ENCODE data around the gene SEC14L5.

Gene SEC14L5

DNA sequence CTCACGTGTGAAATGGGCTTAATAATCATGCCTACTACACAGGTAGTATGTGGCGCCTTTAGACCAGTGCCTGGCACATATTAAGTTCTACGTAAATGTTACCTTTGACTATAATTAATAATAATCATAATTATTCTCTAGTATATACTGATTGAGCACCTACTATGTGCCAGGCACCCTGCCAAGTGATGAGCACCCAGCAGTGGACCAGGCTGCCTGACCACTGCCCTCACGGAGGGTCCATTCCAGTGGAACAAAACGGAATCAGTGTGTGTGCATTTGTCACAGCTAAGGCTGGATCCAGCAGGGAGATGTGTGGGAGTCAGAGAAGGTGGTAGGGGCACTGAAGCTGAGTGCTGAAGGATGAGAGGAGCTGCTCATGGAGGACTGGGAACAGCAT, 30.5 kb downstream of the SEC14L5 start:
- DNase-seq: no peak

DNA sequence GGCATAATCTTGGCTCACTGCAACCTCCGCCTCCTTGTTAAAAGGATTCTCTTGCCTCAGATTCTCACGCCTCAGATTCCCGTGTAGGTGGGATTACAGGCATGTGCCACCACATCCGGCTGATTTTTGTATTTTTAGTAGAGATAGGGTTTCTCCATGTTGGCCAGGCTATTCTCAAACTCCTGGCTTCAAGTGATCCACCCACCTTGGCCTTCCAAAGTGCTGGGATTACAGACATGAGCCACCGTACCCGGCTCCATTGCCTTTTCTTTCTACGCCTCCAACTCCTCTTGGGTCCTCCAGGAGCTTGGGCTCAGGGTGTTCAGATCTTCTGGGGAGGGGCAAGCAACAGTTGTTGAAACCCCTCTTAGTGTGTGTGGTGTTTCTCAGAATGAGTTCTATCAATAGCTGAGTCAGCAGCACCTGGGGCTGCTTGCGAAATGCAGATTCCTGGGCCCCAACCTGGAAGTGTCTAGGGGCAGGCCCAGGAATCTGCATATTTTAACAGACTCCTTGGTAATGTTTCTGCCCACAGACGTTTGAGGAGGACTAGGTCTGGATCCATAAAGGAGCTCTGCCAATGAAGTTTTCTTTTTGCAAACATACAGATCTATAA, 31.4 kb downstream of the SEC14L5 start:
- no peak for DNase-seq

DNA sequence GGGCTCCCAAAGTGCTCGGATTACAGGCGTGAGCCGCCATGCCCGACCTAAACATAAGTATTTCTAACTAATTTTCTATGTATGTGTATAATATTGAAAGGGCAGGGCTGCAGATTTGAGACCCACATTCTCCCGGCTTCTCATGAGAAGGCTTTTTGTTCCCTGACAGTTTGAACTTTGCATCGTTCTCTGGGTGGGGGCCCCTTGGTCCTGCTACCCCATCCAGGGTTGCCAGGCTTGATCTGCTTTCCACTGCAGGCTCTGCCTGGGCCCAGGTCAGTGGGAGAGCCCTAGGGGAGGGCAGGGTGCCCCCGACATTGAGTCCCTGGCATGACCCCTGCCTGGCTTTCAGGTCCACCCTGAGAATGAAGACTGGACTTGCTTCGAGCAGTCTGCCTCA, 32.3 kb downstream of the SEC14L5 start:
- DNase-seq: no peak

DNA sequence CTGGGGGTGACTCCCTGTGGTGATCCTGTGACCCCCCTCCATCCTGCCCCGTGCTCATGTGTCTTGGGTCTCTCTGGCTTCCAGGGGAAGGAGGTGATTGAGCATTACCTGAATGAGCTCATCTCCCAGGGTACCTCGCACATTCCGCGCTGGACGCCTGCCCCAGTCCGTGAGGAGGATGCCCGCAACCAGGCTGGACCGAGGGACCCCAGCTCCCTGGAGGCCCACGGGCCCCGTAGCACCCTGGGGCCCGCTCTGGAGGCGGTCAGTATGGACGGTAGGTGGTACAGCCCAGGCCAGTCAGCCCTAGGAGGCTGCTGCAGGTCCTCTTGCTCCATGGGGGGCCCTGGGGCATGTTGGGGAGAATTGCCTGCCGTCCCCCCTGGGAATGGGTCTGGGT, 33.6 kb downstream of the SEC14L5 start:
- no peak for DNase-seq

DNA sequence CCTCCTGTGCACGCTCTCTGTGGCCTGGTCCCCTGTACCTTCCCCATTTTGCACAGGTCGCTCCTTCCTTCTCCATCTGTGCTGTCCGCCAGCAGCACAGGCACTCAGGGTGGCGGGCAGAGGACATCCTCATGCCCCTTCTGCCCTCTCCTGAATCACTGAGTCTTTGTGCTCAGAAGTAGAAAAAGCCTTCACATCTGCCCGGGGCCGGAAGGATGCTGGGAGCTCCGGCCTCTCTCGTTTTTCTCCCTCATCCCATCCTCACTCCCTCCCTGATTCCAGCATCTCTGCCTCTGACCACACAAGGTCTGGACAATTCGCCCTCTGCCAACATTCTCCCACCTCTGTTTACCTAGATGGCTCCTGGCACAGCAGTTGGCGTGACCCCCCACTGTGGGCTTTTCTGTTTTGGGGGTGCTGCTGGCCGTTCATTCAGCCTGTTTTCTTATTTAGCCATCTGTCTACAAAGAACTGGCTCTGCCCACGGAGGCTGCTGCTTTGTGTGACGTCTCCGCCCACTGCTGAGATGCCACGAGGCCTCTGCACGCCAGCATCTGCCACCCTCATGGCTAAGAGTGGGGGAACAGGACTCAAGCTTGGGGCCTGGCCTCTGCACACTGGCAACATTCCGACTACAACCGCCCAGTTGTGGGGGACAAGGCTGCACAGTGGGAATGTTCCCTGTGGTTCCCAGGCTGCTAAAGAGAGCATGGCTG, 36.7 kb downstream of the SEC14L5 start:
- DNase-seq: no peak

DNA sequence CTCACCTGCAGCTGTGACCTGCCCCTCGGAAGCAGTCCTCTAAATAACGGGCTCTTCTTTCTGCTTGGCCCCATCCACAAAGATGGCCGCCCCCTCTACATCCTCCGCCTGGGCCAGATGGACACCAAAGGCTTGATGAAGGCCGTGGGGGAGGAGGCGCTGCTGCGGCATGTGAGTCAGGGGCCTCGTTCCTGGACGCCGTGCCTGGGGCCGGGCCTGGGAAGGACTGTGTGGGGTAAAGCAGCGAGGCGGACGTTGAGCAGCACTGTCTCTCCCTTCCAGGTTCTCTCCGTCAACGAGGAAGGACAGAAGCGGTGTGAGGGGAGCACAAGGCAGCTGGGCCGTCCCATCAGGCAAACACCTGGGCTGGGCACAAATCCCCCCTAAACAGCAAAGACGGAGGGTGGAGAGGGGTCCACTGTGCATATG, 42.5 kb downstream of the SEC14L5 start:
- DNase-seq: no peak

DNA sequence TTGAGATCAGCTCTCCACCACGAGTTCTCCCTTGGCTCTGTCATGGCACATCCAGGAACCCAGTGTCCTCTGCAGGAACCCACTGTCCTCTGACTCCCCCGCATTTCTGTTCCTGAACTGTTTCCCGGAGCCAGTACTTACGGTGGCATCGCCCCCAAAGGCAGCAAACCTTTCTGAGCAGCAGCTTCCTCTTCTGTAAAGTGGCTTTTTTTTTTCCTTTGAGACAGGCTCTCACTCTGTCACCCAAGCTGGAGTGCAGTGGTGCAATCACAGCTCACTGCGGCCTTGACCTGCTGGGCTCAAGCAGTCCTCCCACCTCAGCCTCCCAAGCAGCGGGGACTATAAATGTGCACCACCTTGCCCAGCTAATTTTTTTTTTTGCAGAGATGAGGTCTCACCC, 43.4 kb downstream of the SEC14L5 start:
- DNase-seq: peak; percentile 27 to 58

DNA sequence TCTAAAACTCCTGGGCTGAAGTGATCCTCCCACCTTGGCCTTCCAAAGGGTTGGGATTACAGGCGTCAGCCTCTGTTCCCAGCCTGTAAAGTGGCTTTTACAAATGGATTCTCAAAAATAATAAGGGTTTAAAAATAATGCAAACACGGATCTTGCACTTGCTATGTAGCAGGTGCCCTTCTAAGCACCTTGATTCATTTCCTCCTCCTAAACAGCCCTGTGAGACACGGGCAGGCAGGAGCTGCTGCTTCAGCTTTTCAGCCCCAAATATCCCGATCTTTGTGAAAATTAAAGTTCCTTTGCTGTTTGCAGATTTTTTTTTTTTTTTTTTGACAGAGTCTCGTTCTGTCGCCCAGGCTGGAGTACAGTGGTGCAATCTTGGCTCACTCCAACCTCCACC, 43.9 kb downstream of the SEC14L5 start:
- DNase-seq: no peak

DNA sequence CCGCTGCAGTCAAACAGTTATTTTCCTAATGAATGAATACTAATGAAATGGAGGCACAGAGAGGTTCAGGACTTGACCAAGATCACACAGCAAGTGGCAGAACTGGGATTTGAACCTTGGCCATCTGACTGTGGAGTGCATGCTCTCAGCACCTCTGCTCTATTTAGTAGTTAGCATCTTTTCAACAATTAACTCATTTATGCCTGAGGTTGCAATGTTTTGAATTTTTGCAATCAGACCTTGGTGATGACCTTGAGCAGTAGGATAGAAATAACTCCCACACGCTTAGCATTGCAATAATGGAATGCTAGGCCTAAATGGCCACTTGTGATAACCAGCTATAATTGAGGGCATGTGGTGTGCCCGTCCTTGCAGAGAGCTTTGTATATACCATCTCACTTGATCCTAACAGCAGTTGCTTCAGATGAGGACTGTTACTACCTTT, 44.6 kb downstream of the SEC14L5 start:
- DNase-seq: no peak

DNA sequence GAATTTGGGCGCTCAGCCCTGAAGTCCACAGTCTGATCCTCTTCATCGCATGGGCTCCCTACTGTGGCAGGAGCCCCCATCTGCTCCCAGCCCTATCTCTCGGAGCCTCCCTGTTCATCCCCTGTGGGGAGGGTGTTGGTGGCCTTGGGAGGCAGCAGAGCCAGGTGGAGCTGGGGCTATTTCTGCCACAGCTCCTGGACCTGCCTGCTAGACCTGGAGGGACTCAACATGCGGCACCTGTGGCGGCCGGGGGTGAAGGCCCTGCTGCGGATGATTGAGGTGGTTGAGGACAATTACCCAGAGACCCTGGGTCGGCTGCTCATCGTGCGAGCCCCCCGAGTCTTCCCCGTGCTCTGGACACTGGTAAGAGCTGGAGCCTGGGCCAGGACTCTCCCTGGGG, 45.1 kb downstream of the SEC14L5 start:
- DNase-seq: no peak

DNA sequence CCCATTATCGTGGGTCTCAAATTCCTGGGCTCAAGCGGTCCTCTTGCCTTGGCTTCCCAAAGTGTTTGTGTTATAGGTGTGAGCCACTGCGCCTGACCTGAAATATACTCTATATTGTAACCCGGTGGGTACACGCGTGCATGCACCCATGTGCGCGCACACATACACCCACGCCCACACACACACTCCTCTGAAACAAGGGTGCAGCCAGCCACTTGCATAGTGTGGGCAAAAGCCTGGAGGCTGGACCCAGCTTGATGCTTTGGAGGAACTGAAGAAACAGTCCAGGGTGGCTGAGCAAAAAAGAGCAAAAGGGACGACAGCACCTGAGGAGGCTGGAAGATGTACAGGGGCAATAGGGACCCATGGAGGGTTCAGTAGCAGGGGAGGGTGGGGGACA, 45.7 kb downstream of the SEC14L5 start:
- DNase-seq: no peak

DNA sequence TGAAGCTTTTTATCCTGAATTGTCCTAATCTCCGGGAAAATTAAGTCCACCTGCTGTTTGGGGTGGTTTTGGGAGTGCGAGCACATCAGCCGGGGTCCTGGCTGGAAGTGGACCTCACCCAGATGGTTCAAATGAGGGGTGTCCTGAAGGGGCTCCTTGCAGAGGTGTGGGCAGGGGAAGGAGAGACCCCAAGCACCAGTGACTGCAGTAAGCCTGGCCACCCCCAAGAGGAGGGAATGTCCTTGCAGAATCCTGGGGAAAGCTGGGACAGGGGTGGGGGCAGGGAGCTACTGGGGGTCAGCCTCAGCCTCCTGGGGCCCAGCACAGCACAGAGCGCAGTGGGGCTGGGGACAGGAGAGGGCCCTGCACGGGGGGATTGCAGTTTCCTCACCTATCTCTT, 46.2 kb downstream of the SEC14L5 start:
- no peak for DNase-seq

DNA sequence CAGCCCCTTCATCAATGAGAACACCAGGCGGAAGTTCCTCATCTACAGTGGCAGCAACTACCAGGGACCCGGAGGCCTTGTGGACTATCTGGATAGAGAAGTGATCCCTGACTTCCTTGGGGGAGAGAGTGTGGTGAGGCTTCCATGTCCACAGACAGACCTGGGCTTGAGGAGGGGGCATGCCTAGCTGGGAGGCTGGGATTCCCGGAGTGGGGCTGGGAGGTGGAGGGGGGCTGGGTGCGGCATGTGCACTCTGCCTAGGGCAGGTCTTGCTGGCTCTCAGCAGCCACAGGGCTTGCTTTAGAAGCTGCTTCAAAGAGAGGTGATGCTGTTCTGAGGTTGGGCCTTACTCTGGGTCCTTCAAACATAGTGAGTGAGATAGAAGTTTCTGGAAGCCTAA, 47.8 kb downstream of the SEC14L5 start:
- no peak for DNase-seq

DNA sequence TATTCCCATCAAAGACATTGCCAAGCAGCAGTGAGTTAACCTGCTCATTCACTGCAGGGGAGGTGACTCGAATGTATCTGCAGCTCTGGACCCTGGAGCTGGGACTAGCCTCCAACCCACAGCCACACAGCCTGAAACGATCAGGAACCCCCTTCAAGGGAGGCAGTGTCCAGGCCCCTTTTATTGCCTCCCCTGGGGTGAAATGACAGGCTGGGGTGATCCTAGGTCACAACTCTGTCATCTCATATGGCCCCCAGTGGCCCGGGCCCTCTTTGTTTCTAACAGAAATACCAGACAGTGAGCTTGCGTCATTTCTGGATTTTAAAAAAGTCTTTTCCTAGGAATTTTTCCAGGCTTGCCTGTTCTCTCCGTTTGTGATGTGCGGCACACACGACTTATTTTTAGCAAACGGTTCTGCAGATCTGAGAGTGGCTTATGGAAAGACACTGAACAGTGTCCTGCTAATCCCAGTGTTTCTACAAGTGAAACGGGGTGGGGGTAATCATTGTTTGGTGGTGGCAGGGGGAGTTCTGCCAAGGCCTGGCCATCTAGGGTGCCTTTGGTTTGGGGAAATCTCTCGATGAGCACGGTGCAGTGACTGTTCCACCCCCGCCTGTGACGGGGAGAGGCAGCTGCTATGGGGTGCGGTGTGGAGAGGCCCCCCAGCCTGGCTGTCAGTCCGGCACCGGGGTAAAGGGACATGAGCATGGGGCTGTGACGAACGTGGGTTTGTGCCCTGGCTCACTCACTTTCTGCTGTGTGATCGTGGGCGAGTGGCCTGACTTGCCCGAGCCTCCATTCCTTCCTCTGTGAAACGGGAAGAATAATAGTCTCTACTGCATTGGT, 48.4 kb downstream of the SEC14L5 start:
- no peak for DNase-seq

DNA sequence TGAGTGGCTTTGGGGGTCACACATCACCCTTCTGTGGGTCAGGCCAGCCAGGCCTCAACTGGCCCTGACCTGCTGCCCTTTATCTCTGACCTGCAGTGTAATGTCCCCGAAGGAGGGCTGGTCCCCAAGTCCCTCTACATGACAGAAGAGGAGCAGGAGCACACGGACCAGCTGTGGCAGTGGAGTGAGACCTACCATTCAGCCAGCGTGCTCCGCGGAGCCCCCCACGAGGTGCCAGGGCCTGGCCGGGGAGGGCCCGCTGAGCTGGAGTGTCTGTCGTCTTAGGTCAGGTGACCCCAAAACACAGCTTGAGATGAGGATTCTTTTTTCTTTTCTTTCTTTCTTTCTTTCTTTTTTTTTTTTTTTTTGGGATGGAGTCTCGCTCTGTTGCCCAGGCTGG, 49.1 kb downstream of the SEC14L5 start:
- no peak for DNase-seq

DNA sequence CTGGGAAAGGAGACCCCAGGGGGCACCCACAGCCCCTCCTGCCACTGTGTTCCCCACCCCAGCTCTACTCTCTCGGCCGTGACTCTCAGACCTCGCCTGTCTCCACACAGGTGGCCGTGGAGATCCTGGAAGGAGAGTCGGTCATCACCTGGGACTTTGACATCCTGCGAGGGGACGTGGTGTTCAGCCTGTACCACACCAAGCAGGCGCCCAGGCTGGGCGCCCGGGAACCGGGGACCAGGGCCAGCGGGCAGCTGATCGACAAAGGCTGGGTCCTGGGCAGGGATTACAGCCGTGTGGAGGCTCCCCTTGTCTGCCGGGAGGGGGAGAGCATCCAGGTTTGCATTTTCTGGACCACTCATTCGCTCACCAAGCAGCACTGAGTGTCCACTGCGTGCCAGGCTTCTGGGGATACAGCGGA, 50.2 kb downstream of the SEC14L5 start:
- DNase-seq: no peak

DNA sequence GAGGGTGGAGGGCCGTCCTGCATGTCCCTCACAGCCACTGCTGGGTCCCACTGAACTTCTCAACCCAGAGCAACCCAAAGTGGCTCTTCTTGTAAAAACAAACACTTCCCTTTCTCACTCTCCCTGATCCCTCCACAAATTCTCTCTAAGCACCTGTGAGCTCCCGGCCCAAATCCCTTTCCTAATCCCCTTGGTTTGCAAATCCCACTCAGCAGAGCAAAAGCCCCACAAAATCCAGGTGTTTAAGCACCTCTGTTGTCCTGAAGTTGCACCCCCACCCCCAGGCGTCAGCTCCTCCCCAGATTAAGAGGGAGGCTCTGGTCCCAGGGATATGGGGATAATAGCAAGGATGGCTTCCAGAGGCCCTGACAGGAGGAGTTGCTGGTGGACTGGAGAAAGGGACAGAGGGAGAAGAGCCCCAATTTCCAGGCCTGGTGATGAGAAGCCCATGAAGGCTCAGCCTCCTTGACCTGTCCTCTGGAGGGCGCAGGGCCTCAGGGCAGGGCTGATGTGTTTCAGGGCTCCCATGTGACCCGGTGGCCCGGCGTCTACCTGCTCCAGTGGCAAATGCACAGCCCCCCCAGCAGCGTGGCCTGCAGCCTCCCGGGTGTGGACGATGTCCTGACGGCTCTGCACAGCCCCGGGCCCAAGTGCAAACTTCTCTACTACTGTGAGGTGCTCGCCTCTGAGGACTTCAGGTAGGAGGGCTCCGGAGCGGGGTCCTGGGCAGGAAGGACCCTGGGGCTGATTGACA, 52.6 kb downstream of the SEC14L5 start:
- no peak for DNase-seq

DNA sequence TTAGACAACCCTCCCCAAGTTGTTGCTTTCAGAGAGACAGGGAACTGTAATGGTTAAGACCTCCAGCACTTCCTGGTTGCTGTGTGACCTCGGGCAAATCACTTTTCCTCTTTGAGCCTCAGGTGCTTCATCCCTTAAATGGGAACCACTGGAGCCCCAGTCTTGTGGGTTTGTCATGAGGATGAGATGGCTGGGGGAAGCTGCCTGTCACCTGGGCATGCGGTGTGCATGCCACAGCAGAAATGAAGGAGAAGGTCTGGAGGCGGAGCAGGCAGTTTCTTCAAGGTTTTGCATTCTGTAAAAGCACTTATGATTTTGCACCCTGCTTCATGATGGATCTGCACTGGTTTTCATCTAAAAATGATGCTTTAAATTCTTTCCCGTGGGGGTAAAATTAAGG, 53.5 kb downstream of the SEC14L5 start:
- no peak for DNase-seq

DNA sequence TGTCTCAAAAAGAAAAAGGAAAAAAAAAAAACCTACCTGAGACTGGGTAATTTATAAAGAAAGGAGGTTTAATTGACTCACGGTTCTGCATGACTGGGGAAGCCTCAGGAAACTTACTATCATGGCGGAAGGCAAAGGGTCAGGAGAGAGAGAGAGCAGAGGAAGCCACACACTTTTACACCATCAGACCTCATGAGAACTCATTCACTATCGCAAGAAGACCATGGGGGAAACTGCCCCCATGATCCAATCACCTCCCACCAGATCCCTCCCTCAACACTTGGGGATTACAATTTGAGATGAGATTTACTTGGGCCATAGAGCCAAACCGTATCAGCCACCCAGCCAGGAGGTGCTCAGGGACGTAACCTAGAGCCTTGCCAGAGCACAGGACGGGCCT, 54.8 kb downstream of the SEC14L5 start:
- DNase-seq: no peak

DNA sequence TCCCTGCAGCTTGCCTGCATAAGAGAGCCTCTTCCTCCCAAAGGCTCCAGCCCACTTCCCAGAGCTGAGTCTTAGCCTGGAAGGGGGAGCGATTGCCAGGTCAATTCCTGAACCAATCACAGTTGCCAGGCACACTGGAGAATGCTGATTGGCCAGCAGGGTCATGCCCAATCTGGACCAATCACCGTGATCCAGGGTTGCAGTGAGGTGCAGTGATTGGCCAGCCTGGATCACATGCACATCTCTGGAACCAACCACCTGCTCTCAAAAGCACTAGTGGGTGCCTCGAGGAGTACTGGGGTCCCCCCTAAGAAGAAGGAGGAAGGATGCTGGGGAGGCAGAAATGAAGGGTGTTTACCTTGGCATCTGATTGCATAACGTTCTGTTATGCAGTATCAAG, 57.2 kb downstream of the SEC14L5 start:
- DNase-seq: no peak

DNA sequence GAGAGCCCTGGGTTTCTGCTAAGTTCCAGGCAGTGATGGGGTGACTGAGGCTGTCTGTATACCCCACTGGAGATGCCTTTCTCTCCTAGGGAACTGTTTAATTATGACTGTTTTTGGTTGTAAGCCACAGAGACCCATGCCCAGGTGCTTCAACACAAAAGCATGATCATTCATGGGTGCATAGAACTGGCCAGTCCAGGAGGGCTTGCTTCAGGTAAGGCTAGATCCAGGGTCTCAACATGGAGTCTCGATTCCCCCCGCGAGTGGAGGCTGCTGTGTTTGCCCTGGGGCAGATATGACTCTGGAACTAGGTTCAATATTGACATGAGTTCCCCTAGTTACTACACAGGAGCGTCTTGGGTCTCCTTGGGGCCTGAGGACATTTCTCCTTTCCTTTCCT, 57.8 kb downstream of the SEC14L5 start:
- DNase-seq: no peak

DNA sequence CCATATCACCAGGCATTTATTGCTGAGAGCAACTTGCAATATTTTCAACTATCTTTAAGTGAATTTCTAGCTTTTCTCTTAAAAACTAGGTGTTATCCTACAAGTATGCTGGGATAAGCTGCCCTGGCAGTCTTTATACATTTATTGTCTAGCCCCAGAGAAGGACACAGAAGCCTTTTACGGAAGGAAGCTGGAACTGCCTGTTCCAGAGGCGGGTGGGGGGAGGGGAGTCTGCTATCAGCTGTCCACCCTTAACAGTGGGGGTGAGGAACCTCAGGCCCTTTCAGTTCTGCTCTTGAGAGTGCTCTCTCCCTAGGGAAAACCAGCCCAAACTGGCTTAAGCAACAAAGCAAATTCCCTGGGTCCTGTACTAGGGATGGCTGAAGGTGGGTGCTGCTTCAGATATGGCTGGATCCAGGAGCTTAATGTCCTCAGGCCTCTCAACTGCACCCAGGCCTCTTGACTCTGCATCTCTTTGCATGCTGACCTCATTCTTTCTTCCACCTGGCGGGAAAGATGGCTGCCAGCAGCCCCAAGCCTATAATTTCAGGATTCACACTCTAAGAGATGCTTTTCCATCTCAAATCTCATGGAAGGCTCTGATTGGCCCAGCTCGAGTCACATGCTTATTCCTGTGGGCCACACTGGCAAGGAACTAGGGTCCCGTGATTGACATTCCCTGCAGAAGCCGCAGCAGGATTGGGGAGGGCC, 59.0 kb downstream of the SEC14L5 start:
- no peak for DNase-seq

DNA sequence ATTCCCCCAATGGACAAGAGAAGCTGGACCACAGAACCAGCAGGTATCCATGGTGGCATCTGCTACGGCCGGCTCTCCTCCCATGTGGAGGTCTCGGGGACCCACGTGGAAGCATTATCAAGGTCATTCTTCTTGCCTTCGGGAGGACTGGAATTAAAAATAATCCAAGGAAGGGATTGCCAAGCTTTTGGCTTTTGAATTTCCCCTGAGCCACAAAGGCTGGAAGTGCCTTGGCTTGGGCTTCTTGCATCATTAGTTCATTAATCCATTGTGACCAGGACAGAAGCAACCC, 59.5 kb downstream of the SEC14L5 start:
- no peak for DNase-seq
